GM12878 (cell line): Measurements from ENCODE around the gene PLCB4. TPM values are rescaled to one million over a fixed set of nuclear protein-coding genes. Genes with fewer than 3 reads are reported as not detected.

ENCODE experiments used
- ATAC-seq: fragments of 200-7000 bp; cut with Tn5 transposase; 3 replicates; pipeline ENCODE4 v1.9.1; 2020; ENCODE audit warnings: mild to moderate bottlenecking, moderate library complexity
- BruUV-seq: library from RNA; stranded (reverse); fragments of 400-500 nt; replicated peaks from 2 replicates; lab custom pipeline; 2021; lab: Mats Ljungman, UMichigan
- CTCF ChIA-PET: fragments of 300-600 bp; sonication (Branson Sonifier 250); formaldehyde crosslinking; extraction: SDS; loops from one replicate; lab custom pipeline; 2021; ENCODE audit warnings: inconsistent platforms; lab: Yijun Ruan, JAX
- POLR2A ChIA-PET: fragments of 350-600 bp; formaldehyde crosslinking; extraction: SDS; loops from one replicate; lab custom pipeline; 2021; ENCODE audit warnings: inconsistent platforms; lab: Charles Lee
- RAD21 ChIA-PET: fragments of 300-600 bp; sonication (Branson Sonifier 250); formaldehyde crosslinking; loops from one replicate; lab custom pipeline; 2023; ENCODE audit warnings: antibody characterized with exemption; ENCODE audit not compliant: unreplicated experiment; lab: Charles Lee
- SMC1A ChIA-PET: fragments of 300-600 bp; sonication (Branson Sonifier 250); formaldehyde crosslinking; loops from one replicate; lab custom pipeline; 2023; ENCODE audit not compliant: unreplicated experiment, uncharacterized antibody; lab: Charles Lee
- DNase-seq: peaks from one replicate; pipeline ENCODE4 v3.0.0-alpha.2; 2011; ENCODE audit warnings: low read depth, low spot score
- FAIRE-seq: peaks from 3 replicates; lab custom pipeline; 2011; peaks lifted over from hg19 to GRCh38; lab: Jason Lieb, UNC
- H2AFZ ChIP-seq: 2 replicates; pipeline ENCODE4 v1.6.0; 2011; ENCODE audit warnings: low read depth, low read length, control low read depth; ENCODE audit not compliant: control insufficient read depth
- H3K27ac ChIP-seq: 2 replicates; pipeline ENCODE4 v1.5.1; 2011; ENCODE audit warnings: control low read depth; ENCODE audit not compliant: control insufficient read depth, insufficient read depth
- H3K27me3 ChIP-seq, 2 experiments: replicated peaks in 1 of 2; 2 replicates each; pipeline versions ENCODE4 v1.6.0 to v1.6.1; 2011; ENCODE audit warnings: low read length in 1 of 2; ENCODE audit not compliant: control insufficient read depth in 2 of 2, insufficient read depth in 2 of 2
- H3K36me3 ChIP-seq, 2 experiments: 2 replicates each; pipeline ENCODE4 v1.5.1; 2011; ENCODE audit warnings: low read length in 1 of 2; ENCODE audit not compliant: control insufficient read depth in 2 of 2, insufficient read depth in 2 of 2
- H3K4me1 ChIP-seq: 2 replicates; pipeline ENCODE4 v1.6.1; 2011; ENCODE audit warnings: mild to moderate bottlenecking, low read length, moderate library complexity, mixed read lengths; ENCODE audit not compliant: control insufficient read depth, insufficient read depth
- H3K4me2 ChIP-seq: 2 replicates; pipeline ENCODE4 v1.6.0; 2011; ENCODE audit warnings: control low read depth; ENCODE audit not compliant: control insufficient read depth, insufficient read depth
- H3K4me3 ChIP-seq: fragments of 200-600 bp; sonication (generic); 2 replicates; pipeline ENCODE4 v1.5.1; 2016
- H3K79me2 ChIP-seq: 2 replicates; pipeline ENCODE4 v1.6.0; 2011; ENCODE audit warnings: low read length; ENCODE audit not compliant: control insufficient read depth, insufficient read depth
- H3K9ac ChIP-seq: 2 replicates; pipeline ENCODE4 v1.8.0; 2011; ENCODE audit warnings: low read length, control low read depth, mixed read lengths; ENCODE audit not compliant: control insufficient read depth, insufficient read depth
- H3K9me3 ChIP-seq: replicated peaks from 3 replicates; pipeline ENCODE4 v1.5.1; 2011; ENCODE audit warnings: mild to moderate bottlenecking, low read length; ENCODE audit not compliant: control insufficient read depth, insufficient read depth
- H4K20me1 ChIP-seq: 2 replicates; pipeline ENCODE4 v1.6.0; 2011; ENCODE audit not compliant: control insufficient read depth, insufficient read depth
- CBX5 ChIP-seq: sonication (generic); IDR thresholded peaks from 2 replicates; pipeline ENCODE4 v1.6.1; 2016; ENCODE audit warnings: low read depth, moderate library complexity, mild to moderate bottlenecking, inconsistent platforms
- EP300 ChIP-seq, 2 experiments: fragments of 150-350 bp in 1 of 2; IDR thresholded peaks; 2 replicates each; pipeline ENCODE4 v1.6.1; 2011 to 2012; ENCODE audit warnings: low read depth in 2 of 2, low read length in 2 of 2, borderline replicate concordance in 1 of 2, improper control_type of control experiment in 1 of 2, inconsistent platforms in 1 of 2; ENCODE audit not compliant: control insufficient read depth in 1 of 2
- GATAD2B ChIP-seq: fragments of 450-650 bp; conservative IDR thresholded peaks from 2 replicates; pipeline ENCODE4 v1.6.1; 2017; ENCODE audit warnings: low read depth, mild to moderate bottlenecking, moderate library complexity
- HDGF ChIP-seq: fragments of 450-650 bp; IDR thresholded peaks from 2 replicates; pipeline ENCODE4 v1.6.1; 2016; ENCODE audit warnings: antibody characterized with exemption
- JUND ChIP-seq: IDR thresholded peaks from 2 replicates; pipeline ENCODE4 v1.6.1; 2012; ENCODE audit warnings: low read depth, mild to moderate bottlenecking, low read length, improper control_type of control experiment, moderate library complexity
- MEF2B ChIP-seq: fragments of 450-650 bp; IDR thresholded peaks from 2 replicates; pipeline ENCODE4 v1.6.1; 2018; ENCODE audit warnings: mild to moderate bottlenecking, moderate library complexity; ENCODE audit not compliant: partially characterized antibody, poor library complexity, severe bottlenecking
- POLR2AphosphoS5 ChIP-seq: IDR thresholded peaks from 2 replicates; pipeline ENCODE4 v1.6.1; 2011; ENCODE audit warnings: mild to moderate bottlenecking, low read length, inconsistent platforms
- SP1 ChIP-seq: IDR thresholded peaks from one replicate; pipeline ENCODE4 v1.6.1; 2011; ENCODE audit warnings: low read depth, low read length
- TBL1XR1 ChIP-seq: IDR thresholded peaks from 2 replicates; pipeline ENCODE4 v1.6.1; 2012; ENCODE audit warnings: low read depth, low read length, improper control_type of control experiment
- TCF12 ChIP-seq: IDR thresholded peaks from 2 replicates; pipeline ENCODE4 v1.6.1; 2011; ENCODE audit warnings: low read depth, mild to moderate bottlenecking, low read length
- YY1 ChIP-seq: IDR thresholded peaks from 2 replicates; pipeline ENCODE4 v1.6.1; 2011; ENCODE audit warnings: low read depth, mild to moderate bottlenecking, low read length
- WGBS: methylation state at CpG from one replicate; pipeline ENCODE4 v1.1.6; 2016; ENCODE audit warnings: low lambda C conversion rate; ENCODE audit not compliant: insufficient replicate concordance, insufficient coverage; ENCODE audit errors: missing lambda C conversion rate; 5-methylcytosine and 5-hydroxymethylcytosine counted together
- in situ Hi-C: fragments of 300-500 bp; cut with MboI; formaldehyde crosslinking; loops from 9 replicates; pipeline ENCODE4 v1.14.3; 2018; ENCODE audit warnings: mixed read lengths
- intact Hi-C: fragments of 100-400 bp; cut with micrococcal nuclease; formaldehyde crosslinking; loops from one replicate; pipeline ENCODE4 v1.14.2; 2022; ENCODE audit not compliant: unreplicated experiment
- polyA plus RNA-seq, 11 experiments: library from polyadenylated mRNA; depleted of rRNA in 4 of 11; unstranded in 6 of 11; stranded (reverse) in 5 of 11; fragments of >200 nt; fragmentation: Nextera tagmentation in 4 of 11; fragmentation: Illumina TruSeq in 1 of 11; extraction: Ambion mirVana in 4 of 11; extraction: Trizol in 1 of 11; gene quantifications; 1 replicate in 1 of 11; 2 replicates in 10 of 11; pipeline versions ENCODE4 v1.2.1 to v1.2.3, GENCODE V29; 2011 to 2016; ENCODE audit warnings: inconsistent platforms in 2 of 11, missing spikeins in 2 of 11, low read depth in 1 of 11
- total RNA-seq, 4 experiments: library from RNA; depleted of rRNA in 3 of 4; stranded (reverse); fragments of >200 nt in 3 of 4; fragmentation: Illumina TruSeq in 1 of 4; extraction: Trizol in 1 of 4; gene quantifications; 2 replicates each; pipeline versions ENCODE4 v1.2.1 to v1.2.3, GENCODE V29; 2013 to 2021
- TF ChIP-seq, protein P1 (sequence below): fragments of 450-650 bp; IDR thresholded peaks from 2 replicates; pipeline ENCODE4 v1.6.1; 2018; ENCODE audit warnings: borderline replicate concordance, mild to moderate bottlenecking; ENCODE audit not compliant: partially characterized antibody

Gene PLCB4
- total and polyA plus RNA-seq, 10 of the 15 experiments (the other 5 are each of a cell fraction or from before 2014, with no cell fraction given): not detected

DNA sequence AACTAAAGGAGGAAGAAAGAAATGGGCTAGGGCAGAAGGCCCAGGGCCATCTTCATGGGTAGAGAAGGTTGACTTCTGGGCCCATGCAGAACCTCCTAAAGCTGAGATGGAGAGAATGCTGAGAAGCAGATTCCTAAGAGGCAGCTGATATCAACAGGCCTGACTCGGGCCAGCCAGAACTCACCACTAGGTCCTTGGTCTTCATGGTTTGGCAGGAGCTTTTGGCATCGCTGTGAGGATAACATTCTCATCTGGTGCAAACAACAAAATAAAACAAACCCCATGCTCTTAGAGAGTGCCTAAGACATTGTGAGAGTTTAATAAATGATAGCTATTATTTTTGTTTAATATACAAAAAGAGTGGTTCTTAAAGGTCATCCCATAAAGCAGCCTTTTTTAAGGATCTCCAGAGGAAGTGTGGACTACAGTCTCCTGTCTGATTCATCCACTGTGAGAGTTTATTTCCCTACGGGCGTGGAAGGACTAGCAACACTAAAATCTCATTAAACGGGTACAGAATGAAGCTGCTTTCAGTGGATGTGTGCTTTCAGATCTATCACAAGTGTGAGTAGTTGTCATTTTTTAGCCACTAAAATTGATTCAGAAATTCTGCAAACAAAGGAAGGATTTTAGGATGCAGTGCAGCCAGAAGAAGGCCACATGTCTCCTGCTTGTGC lies 160.0 kb downstream of the PLCB4 start:
- no peak overlapping the region for H2AFZ ChIP-seq
- TF ChIP-seq MEF2B: no peak
- TF ChIP-seq SP1: no peak
- TF ChIP-seq GATAD2B: no peak
- intact Hi-C loops: no loop called here
- ATAC-seq (no peak), DNase-seq (no peak), FAIRE-seq (no peak)
- H3K4me2 ChIP-seq: no peak overlapping the region
- H3K9ac ChIP-seq: no peak overlapping the region
- WGBS: 16% methylated on average over 5 of the region's 5 CpGs
- in situ Hi-C loops: no loop called here
- H3K4me3 ChIP-seq: no peak overlapping the region
- no peaks in the 10 kb centered on the region for H4K20me1 ChIP-seq
- no TSS peak for BruUV-seq
- POLR2A ChIA-PET: no interaction called here
- H3K79me2 ChIP-seq: no peaks in the 10 kb centered on the region
- no peaks in the 10 kb centered on the region for H3K9me3 ChIP-seq
- H3K36me3 ChIP-seq: no peaks in the 10 kb centered on the region
- H3K27me3 ChIP-seq: no peaks in the 10 kb centered on the region
- SMC1A ChIA-PET: no interaction called here
- RAD21 ChIA-PET: no interaction called here
- CTCF ChIA-PET: interaction anchor here (0.6 kb wide), 1 partner anchor 155 kb away, joined by 3 read pairs; no protein-coding TSS in a partner anchor
- H3K27ac ChIP-seq: no peak overlapping the region
- H3K4me1 ChIP-seq: no peaks in the 10 kb centered on the region

DNA sequence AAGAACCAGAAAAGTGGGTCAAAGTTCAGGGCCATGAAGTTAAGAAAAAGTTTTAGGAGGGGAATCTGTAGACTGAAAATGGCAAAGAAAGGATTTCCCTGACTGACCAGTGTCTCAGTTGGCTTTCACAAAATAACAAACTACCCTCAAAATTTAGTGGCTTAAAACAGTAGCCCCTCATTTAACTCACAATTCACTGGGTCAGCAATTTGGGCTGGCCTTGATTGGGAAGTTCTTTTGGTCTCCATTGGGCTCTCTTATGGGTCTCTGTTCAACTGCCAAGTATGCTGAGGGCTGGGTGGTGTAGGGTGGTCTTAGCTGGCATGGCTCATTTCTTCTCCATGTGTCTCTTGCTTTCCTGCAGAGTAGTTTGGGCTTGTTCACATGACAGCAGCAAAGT lies 161.5 kb downstream of the PLCB4 start:
- Histone ChIP-seq H3K79me2 (no peaks in the 10 kb centered on the region), H3K27ac (no peak overlapping the region), H3K9me3 (no peaks in the 10 kb centered on the region), H2AFZ (no peak overlapping the region), H3K4me3 (no peak overlapping the region), H4K20me1 (no peaks in the 10 kb centered on the region), H3K4me1 (no peaks in the 10 kb centered on the region), H3K27me3 (no peaks in the 10 kb centered on the region)
- intact Hi-C loops: no loop called here
- DNase-seq (no peak), FAIRE-seq (no peak)
- CTCF ChIA-PET: no interaction called here
- POLR2A ChIA-PET: no interaction called here
- BruUV-seq: no TSS peak
- RAD21 ChIA-PET: no interaction called here
- SMC1A ChIA-PET: no interaction called here
- no peak for TF ChIP-seq TBL1XR1
- no peak for TF ChIP-seq POLR2AphosphoS5
- TF ChIP-seq HDGF: no peak
- no peak for TF ChIP-seq JUND
- TF ChIP-seq CBX5: no peak
- no peak for TF ChIP-seq EP300 (IDR thresholded peaks at IDR 0.05; ENCODE audit: borderline replicate concordance in 1 of 2, control insufficient read depth in 1 of 2, low read depth in 2 of 2, low read length in 2 of 2)
- no peak for TF ChIP-seq TCF12
- TF ChIP-seq, protein P1, sequence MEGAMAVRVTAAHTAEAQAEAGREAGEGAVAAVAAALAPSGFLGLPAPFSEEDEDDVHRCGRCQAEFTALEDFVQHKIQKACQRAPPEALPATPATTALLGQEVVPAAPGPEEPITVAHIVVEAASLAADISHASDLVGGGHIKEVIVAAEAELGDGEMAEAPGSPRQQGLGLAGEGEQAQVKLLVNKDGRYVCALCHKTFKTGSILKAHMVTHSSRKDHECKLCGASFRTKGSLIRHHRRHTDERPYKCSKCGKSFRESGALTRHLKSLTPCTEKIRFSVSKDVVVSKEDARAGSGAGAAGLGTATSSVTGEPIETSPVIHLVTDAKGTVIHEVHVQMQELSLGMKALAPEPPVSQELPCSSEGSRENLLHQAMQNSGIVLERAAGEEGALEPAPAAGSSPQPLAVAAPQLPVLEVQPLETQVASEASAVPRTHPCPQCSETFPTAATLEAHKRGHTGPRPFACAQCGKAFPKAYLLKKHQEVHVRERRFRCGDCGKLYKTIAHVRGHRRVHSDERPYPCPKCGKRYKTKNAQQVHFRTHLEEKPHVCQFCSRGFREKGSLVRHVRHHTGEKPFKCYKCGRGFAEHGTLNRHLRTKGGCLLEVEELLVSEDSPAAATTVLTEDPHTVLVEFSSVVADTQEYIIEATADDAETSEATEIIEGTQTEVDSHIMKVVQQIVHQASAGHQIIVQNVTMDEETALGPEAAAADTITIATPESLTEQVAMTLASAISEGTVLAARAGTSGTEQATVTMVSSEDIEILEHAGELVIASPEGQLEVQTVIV: no peak
- TF ChIP-seq YY1: no peak
- TF ChIP-seq, all 136 proteins: peak for 0
- in situ Hi-C loops: no loop called here
- H3K4me2 ChIP-seq: no peak overlapping the region
- H3K9ac ChIP-seq: no peak overlapping the region
- ATAC-seq: no peak
- no peaks in the 10 kb centered on the region for H3K36me3 ChIP-seq
